Stomach (tissue), 9 donors: Measurements from ENCODE around the gene PEPD. TPM values are rescaled to one million over a fixed set of nuclear protein-coding genes. Genes with fewer than 3 reads are reported as not detected.

Source experiments
- DNase-seq, 2 donors: peaks; one replicate each; pipeline versions ENCODE4 v3.0.0 to v3.0.0-alpha.2; 2013 to 2019
- H3K27ac ChIP-seq, 5 donors: fragments of 200-600 bp in 4 of 5; sonication (generic) in 4 of 5; one replicate each; pipeline ENCODE4 v1.5.1; 2013 to 2019; ENCODE audit warnings: mild to moderate bottlenecking in 1 of 5, moderate library complexity in 1 of 5
- H3K27me3 ChIP-seq, 3 donors: fragments of 200-600 bp; sonication (generic); one replicate each; pipeline ENCODE4 v1.5.1; 2017 to 2019; ENCODE audit warnings: mixed run types in 1 of 3
- H3K36me3 ChIP-seq, 4 donors: fragments of 200-600 bp; sonication (generic); 1 replicate in 3 of 4; 2 replicates in 1 of 4; pipeline ENCODE4 v1.5.1; 2016 to 2019
- H3K4me1 ChIP-seq, 4 donors: fragments of 200-600 bp; sonication (generic); one replicate each; pipeline ENCODE4 v1.5.1; 2016 to 2019
- H3K4me3 ChIP-seq, 4 donors: fragments of 200-600 bp; sonication (generic) in 3 of 4; one replicate each; pipeline ENCODE4 v1.5.1; 2016 to 2019; ENCODE audit warnings: mild to moderate bottlenecking in 1 of 4
- H3K9me3 ChIP-seq, 4 donors: fragments of 200-600 bp; sonication (generic); one replicate each; pipeline ENCODE4 v1.5.1; 2016 to 2019
- CTCF ChIP-seq, 7 experiments: fragments of 450-650 bp in 4 of 7; fragments of 200-600 bp in 3 of 7; sonication (generic) in 3 of 7; IDR thresholded peaks; one replicate each; pipeline ENCODE4 v1.5.1; 2016 to 2019; ENCODE audit warnings: antibody characterized with exemption in 7 of 7, control low read depth in 2 of 7, mild to moderate bottlenecking in 1 of 7
- EP300 ChIP-seq: sonication (generic); formaldehyde crosslinking; IDR thresholded peaks from one replicate; pipeline ENCODE4 v1.6.1; 2017; ENCODE audit warnings: antibody characterized with exemption
- POLR2A ChIP-seq, 4 donors: fragments of 450-650 bp; IDR thresholded peaks; one replicate each; pipeline ENCODE4 v1.6.1; 2016; ENCODE audit warnings: antibody characterized with exemption in 4 of 4, control low read depth in 2 of 4, mild to moderate bottlenecking in 1 of 4, moderate library complexity in 1 of 4
- POLR2AphosphoS5 ChIP-seq, 3 donors: sonication (generic); formaldehyde crosslinking; IDR thresholded peaks; one replicate each; pipeline ENCODE4 v1.6.1; 2016; ENCODE audit warnings: antibody characterized with exemption in 3 of 3
- WGBS, 5 donors: extraction: QIAGEN DNeasy Blood & Tissue Kit in 3 of 5; methylation state at CpG; one replicate each; pipeline versions ENCODE4 v1.1.5 to v1.1.7; 2013 to 2018; 5-methylcytosine and 5-hydroxymethylcytosine counted together
- intact Hi-C: fragments of 100-400 bp; cut with DNase I; formaldehyde crosslinking; loops from one replicate; pipeline ENCODE4 v1.15.1; 2023; ENCODE audit warnings: low total_unique reads
- polyA plus RNA-seq, 3 donors: library from polyadenylated mRNA; stranded (reverse); fragments of 200-250 nt; gene quantifications; one replicate each; pipeline ENCODE4 v1.2.3, GENCODE V29; 2013
- total RNA-seq, 5 donors: library from RNA; depleted of rRNA; stranded (reverse); fragments of >200 nt; gene quantifications; one replicate each; pipeline versions ENCODE4 v1.1.0 to v1.2.3, GENCODE V29; 2014 to 2016
- donor health status: healthy with polysubstance abuse.
- donor health status: Bipolar disorder and iron deficiency.
- donor health status: healthy.

Gene PEPD
- total and polyA plus RNA-seq, 8 donors = 8.8 to 99.4 (median 42.7) TPM

GRCh38 chr19:33554821-33555220 is 33.2 kb upstream of the PEPD start:
- TF ChIP-seq POLR2A (IDR thresholded peaks at IDR 0.05) (no peak), POLR2AphosphoS5 (IDR thresholded peaks at IDR 0.05) (no peak), EP300 (no peak)
- WGBS, 5 donors = 80 to 90% (median 86%) methylated on average over 7 of the region's 7 CpGs

GRCh38 chr19:33554391-33554790 is 32.8 kb upstream of the PEPD start:
- TF ChIP-seq CTCF (IDR thresholded peaks at IDR 0.05) = no peak
- no peak for TF ChIP-seq POLR2A (IDR thresholded peaks at IDR 0.05)
- no peak for TF ChIP-seq EP300
- no peak for TF ChIP-seq POLR2AphosphoS5 (IDR thresholded peaks at IDR 0.05)
- WGBS, 5 donors = 86 to 95% (median 92%) methylated on average over 8 to 9 of the region's 9 CpGs
- no peaks in the 10 kb centered on the region for H3K9me3 ChIP-seq
- H3K36me3 ChIP-seq = no peaks in the 10 kb centered on the region
- no peaks in the 10 kb centered on the region for H3K4me1 ChIP-seq
- H3K27me3 ChIP-seq = peaks cover 0 to 11% (median 0%) of the 10 kb centered on the region in 3 donors
- no peak overlapping the region for H3K4me3 ChIP-seq
- H3K27ac ChIP-seq = no peak overlapping the region
- DNase-seq = no peak
- intact Hi-C loops = no loop called here

More at GRCh38 chr19:33554821-33555220, 33.2 kb upstream of the PEPD start:
- H3K27ac ChIP-seq = no peak overlapping the region
- no peak for DNase-seq
- no peaks in the 10 kb centered on the region for H3K4me1 ChIP-seq
- no peak overlapping the region for H3K4me3 ChIP-seq
- peaks cover 0 to 11% (median 0%) of the 10 kb centered on the region in 3 donors for H3K27me3 ChIP-seq
- no peaks in the 10 kb centered on the region for H3K36me3 ChIP-seq
- no peaks in the 10 kb centered on the region for H3K9me3 ChIP-seq
- intact Hi-C loops = no loop called here

- Histone ChIP-seq H3K9me3 (no peaks in the 10 kb centered on the region), H3K36me3 (no peaks in the 10 kb centered on the region), H3K27me3 (peaks cover 0 to 11% (median 0%) of the 10 kb centered on the region in 3 donors), H3K4me3 (no peak overlapping the region), H3K4me1 (no peaks in the 10 kb centered on the region), H3K27ac (no peak overlapping the region)
- intact Hi-C loops = no loop called here
- TF ChIP-seq EP300 = no peak
- TF ChIP-seq CTCF (IDR thresholded peaks at IDR 0.05) = no peak
- no peak for TF ChIP-seq POLR2AphosphoS5 (IDR thresholded peaks at IDR 0.05)
- TF ChIP-seq POLR2A (IDR thresholded peaks at IDR 0.05) = no peak
- 78 to 85% (median 78%) methylated on average over 16 to 17 of the region's 17 CpGs for WGBS, 5 donors
- no peak for DNase-seq
These were observed 32.1 kb upstream of the PEPD start for GRCh38 chr19:33553530-33554310.

DNA sequence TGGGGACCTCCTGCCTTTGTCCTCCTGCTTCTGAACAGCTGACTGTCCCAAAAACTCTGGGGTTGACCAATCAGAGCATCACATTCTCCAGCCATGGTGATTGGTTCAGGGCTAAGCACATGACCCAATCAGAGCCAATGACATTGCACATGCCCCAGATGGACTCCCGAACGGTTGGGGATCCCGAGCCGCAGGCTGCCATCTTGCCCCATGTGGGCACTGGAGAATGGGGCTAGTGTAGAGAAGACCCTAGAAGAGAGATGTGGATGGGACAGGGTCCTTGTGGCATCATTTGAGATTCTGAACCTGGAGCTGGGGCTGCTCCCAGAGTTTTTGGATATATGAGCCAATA is 31.3 kb upstream of the PEPD start:
- no peaks in the 10 kb centered on the region for H3K4me1 ChIP-seq
- no peak for TF ChIP-seq POLR2A (IDR thresholded peaks at IDR 0.05)
- TF ChIP-seq EP300 = no peak
- TF ChIP-seq CTCF (IDR thresholded peaks at IDR 0.05) = no peak
- TF ChIP-seq POLR2AphosphoS5 (IDR thresholded peaks at IDR 0.05) = no peak
- DNase-seq = no peak
- 89 to 96% (median 95%) methylated on average over 4 of the region's 4 CpGs for WGBS, 5 donors
- H3K36me3 ChIP-seq = no peaks in the 10 kb centered on the region
- no peaks in the 10 kb centered on the region for H3K9me3 ChIP-seq
- H3K27me3 ChIP-seq = peaks cover 0 to 11% (median 0%) of the 10 kb centered on the region in 3 donors
- no peak overlapping the region for H3K27ac ChIP-seq
- no peak overlapping the region for H3K4me3 ChIP-seq
- intact Hi-C loops = no loop called here
